ENCODE data around the gene SPATA21. TPM values are rescaled to one million over a fixed set of nuclear protein-coding genes. Genes with fewer than 3 reads are reported as not detected.
A peak's percentile ranks its signal among the peaks of the same experiment; 100 is the strongest.

SPATA21 gene
- total and polyA plus RNA-seq, 10 of the 15 experiments (the other 5 are each of a cell fraction or from before 2014, with no cell fraction given): 0.05 to 1.1 (median 0.24) TPM; not detected in 1

- no peak overlapping the region for H3K4me3 ChIP-seq
- ATAC-seq: no peak; the same call in 2 of the 3 replicates
- H3K79me2 ChIP-seq (ENCODE audit: control insufficient read depth, insufficient read depth, low read length): no peaks in the 10 kb centered on the region
- H3K4me2 ChIP-seq (ENCODE audit: control insufficient read depth, insufficient read depth): no peak overlapping the region
- WGBS (ENCODE audit: insufficient coverage, insufficient replicate concordance, low lambda C conversion rate, missing lambda C conversion rate): 49% methylated on average over 9 of the region's 9 CpGs
- in situ Hi-C loops (cut with MboI): no loop called here
- H3K27ac ChIP-seq (ENCODE audit: control insufficient read depth, insufficient read depth): no peak overlapping the region
- POLR2A ChIA-PET: interaction anchor here (0.6 kb wide), 1 partner anchor 75 kb away, joined by 4 read pairs; no protein-coding TSS in a partner anchor
- CTCF ChIA-PET: interaction anchor here (1.2 kb wide), 1 partner anchor 351 kb away, joined by 3 read pairs; no protein-coding TSS in a partner anchor
- peak; percentile 54 for FAIRE-seq
- H3K9ac ChIP-seq (ENCODE audit: control insufficient read depth, insufficient read depth, low read length): no peak overlapping the region
- no peak for DNase-seq (ENCODE audit: low read depth, low spot score)
- no peaks in the 10 kb centered on the region for H4K20me1 ChIP-seq (ENCODE audit: control insufficient read depth, insufficient read depth)
- RAD21 ChIA-PET (ENCODE audit: unreplicated experiment): interaction anchor here (1.2 kb wide), 1 partner anchor 12 kb away, joined by 4 read pairs; no protein-coding TSS in a partner anchor
- intact Hi-C loops (cut with micrococcal nuclease; ENCODE audit: unreplicated experiment): no loop called here
- H2AFZ ChIP-seq (ENCODE audit: control insufficient read depth, low read depth, low read length): no peak overlapping the region; the same call in 1 of the 2 replicates
- no TSS peak for BruUV-seq (replicated peaks)
- no peak for TF ChIP-seq NBN (IDR thresholded peaks at IDR 0.05)
- TF ChIP-seq IKZF2 (IDR thresholded peaks at IDR 0.05): no peak
- 0 out of 2 replicates have a peak, but pooled peaks have one; percentile 33 for TF ChIP-seq SPI1 (IDR thresholded peaks at IDR 0.05; ENCODE audit: borderline replicate concordance, insufficient read depth, low read depth, low read length)
- TF ChIP-seq HDGF (IDR thresholded peaks at IDR 0.05): no peak
- 0 out of 2 replicates have a peak, but pooled peaks have one; percentile 11 for TF ChIP-seq IKZF1 (conservative IDR thresholded peaks at IDR 0.05)
- H3K27me3 ChIP-seq (replicated peaks in 1 of 2; ENCODE audit: control insufficient read depth in 2 of 2, insufficient read depth in 2 of 2, low read length in 1 of 2): no peaks in the 10 kb centered on the region
- SMC1A ChIA-PET (ENCODE audit: uncharacterized antibody, unreplicated experiment): interaction anchor here (0.7 to 0.8 kb wide), 2 partner anchors 39 to 58 kb away, joined by 3 read pairs; no protein-coding TSS in a partner anchor
- H3K9me3 ChIP-seq (replicated peaks; ENCODE audit: control insufficient read depth, insufficient read depth, low read length): no peaks in the 10 kb centered on the region
- H3K4me1 ChIP-seq (ENCODE audit: control insufficient read depth, insufficient read depth, low read length): peaks cover 9% of the 10 kb centered on the region
- H3K36me3 ChIP-seq (ENCODE audit: control insufficient read depth in 2 of 2, insufficient read depth in 2 of 2, low read length in 1 of 2): no peaks in the 10 kb centered on the region
Measured at GRCh38 chr1:16433030-16433429, 4.2 kb downstream of the SPATA21 start.

- no TSS peak for BruUV-seq (replicated peaks)
- Histone ChIP-seq H3K27ac (ENCODE audit: control insufficient read depth, insufficient read depth) (no peak overlapping the region), H2AFZ (ENCODE audit: control insufficient read depth, low read depth, low read length) (peak overlapping the region; percentile 10; the same call in 1 of the 2 replicates), H3K36me3 (ENCODE audit: control insufficient read depth in 2 of 2, insufficient read depth in 2 of 2, low read length in 1 of 2) (no peaks in the 10 kb centered on the region), H3K4me1 (ENCODE audit: control insufficient read depth, insufficient read depth, low read length) (peaks cover 9% of the 10 kb centered on the region), H3K79me2 (ENCODE audit: control insufficient read depth, insufficient read depth, low read length) (no peaks in the 10 kb centered on the region), H3K4me3 (no peak overlapping the region), H3K9ac (ENCODE audit: control insufficient read depth, insufficient read depth, low read length) (no peak overlapping the region), H4K20me1 (ENCODE audit: control insufficient read depth, insufficient read depth) (no peaks in the 10 kb centered on the region), H3K9me3 (replicated peaks; ENCODE audit: control insufficient read depth, insufficient read depth, low read length) (no peaks in the 10 kb centered on the region), H3K27me3 (replicated peaks in 1 of 2; ENCODE audit: control insufficient read depth in 2 of 2, insufficient read depth in 2 of 2, low read length in 1 of 2) (no peaks in the 10 kb centered on the region), H3K4me2 (ENCODE audit: control insufficient read depth, insufficient read depth) (no peak overlapping the region)
- intact Hi-C loops (cut with micrococcal nuclease; ENCODE audit: unreplicated experiment) (no loop called here), in situ Hi-C loops (cut with MboI) (no loop called here)
- ChIA-PET POLR2A (interaction anchor here (0.6 kb wide), 1 partner anchor 52 kb away, joined by 3 read pairs; no protein-coding TSS in a partner anchor), RAD21 (ENCODE audit: unreplicated experiment) (no interaction called here), CTCF (interaction anchor here (1.5 kb wide), 1 partner anchor 9 kb away, joined by 4 read pairs; no protein-coding TSS in a partner anchor), SMC1A (ENCODE audit: uncharacterized antibody, unreplicated experiment) (interaction anchor here (0.7 to 1.4 kb wide), 3 partner anchors 10 to 61 kb away, joined by 3 read pairs; partner anchors contain the start of gene NECAP2)
- TF ChIP-seq ZNF207 (IDR thresholded peaks at IDR 0.05; ENCODE audit: borderline replicate concordance) (no peak), NFYB (IDR thresholded peaks at IDR 0.05; ENCODE audit: insufficient read depth, low read depth, low read length) (peak; percentile 67)
- DNase-seq (ENCODE audit: low read depth, low spot score) (no peak), ATAC-seq (peak; percentile 61; the same call in 2 of the 3 replicates), FAIRE-seq (no peak)
- 77% methylated on average over 3 of the region's 3 CpGs for WGBS (ENCODE audit: insufficient coverage, insufficient replicate concordance, low lambda C conversion rate, missing lambda C conversion rate)
Measured at GRCh38 chr1:16430606-16431005, 6.6 kb downstream of the SPATA21 start.

Data from GM12878 (cell line).